AG04449 (cell line): ENCODE data around the gene OPTC.

Experiments
- CTCF ChIA-PET: fragments of 350-600 bp; formaldehyde crosslinking; extraction: SDS; loops from one replicate; lab custom pipeline; 2021; ENCODE audit warnings: antibody characterized with exemption; lab: Yijun Ruan, JAX
- POLR2A ChIA-PET: fragments of 400-600, 350-600 bp; formaldehyde crosslinking; extraction: SDS; loops from one replicate; lab custom pipeline; 2020; ENCODE audit warnings: antibody characterized with exemption, inconsistent platforms; lab: Yijun Ruan, JAX
- DNase-seq: peaks from one replicate; pipeline ENCODE4 v3.0.0-alpha.2; 2010; ENCODE audit warnings: low read depth, low spot score
- H3K4me3 ChIP-seq: 2 replicates; pipeline ENCODE4 v1.5.1; 2011; ENCODE audit warnings: low read depth, mild to moderate bottlenecking, control low read depth, low read length
- TF ChIP-seq, protein P1 (sequence below): IDR thresholded peaks from one replicate; pipeline ENCODE4 v1.5.1; 2011; ENCODE audit warnings: mild to moderate bottlenecking, moderate library complexity, low read length, control low read depth, inconsistent platforms; ENCODE audit not compliant: insufficient read depth; ENCODE audit errors: missing control alignments

Gene OPTC

DNA sequence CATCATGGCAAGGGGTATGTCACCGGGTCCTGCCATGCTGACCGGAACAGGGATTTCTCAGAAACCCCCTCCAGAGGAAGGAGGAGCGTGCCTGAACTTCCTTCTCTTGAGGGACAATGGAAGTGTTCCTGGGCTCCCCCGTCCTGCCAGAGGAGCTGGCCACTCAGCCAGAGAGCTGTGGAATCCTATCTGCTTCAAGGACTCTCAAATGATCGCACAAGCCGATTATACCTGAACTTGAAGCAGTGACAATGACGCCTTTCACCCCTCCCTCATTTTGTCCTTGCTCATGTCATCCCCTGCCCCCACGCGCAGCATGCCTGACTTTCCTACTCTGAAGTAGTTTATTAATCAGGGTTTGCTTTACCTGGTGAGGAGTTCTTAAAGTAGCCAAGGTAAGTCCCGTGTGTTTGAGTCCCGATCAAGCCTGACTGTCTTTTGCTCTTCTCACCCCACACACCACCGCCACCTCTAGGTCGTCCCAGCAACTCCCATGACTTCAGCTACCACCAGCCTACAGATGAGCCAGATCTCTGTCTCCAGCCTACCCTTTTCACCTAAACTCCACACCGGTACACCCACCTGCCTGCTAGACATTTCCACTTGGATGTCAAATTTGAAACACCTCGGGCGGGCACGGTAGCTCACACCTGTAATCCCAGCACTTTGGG is 43.3 kb upstream of the OPTC start:
- H3K4me3 ChIP-seq: no peak overlapping the region
- DNase-seq: no peak
- ChIA-PET POLR2A (no interaction called here), CTCF (interaction anchor here (0.8 to 3.2 kb wide), 12 partner anchors 9 to 183 kb away, joined by 3 to 14 read pairs (median 4); no protein-coding TSS in a partner anchor)
- TF ChIP-seq, protein P1, sequence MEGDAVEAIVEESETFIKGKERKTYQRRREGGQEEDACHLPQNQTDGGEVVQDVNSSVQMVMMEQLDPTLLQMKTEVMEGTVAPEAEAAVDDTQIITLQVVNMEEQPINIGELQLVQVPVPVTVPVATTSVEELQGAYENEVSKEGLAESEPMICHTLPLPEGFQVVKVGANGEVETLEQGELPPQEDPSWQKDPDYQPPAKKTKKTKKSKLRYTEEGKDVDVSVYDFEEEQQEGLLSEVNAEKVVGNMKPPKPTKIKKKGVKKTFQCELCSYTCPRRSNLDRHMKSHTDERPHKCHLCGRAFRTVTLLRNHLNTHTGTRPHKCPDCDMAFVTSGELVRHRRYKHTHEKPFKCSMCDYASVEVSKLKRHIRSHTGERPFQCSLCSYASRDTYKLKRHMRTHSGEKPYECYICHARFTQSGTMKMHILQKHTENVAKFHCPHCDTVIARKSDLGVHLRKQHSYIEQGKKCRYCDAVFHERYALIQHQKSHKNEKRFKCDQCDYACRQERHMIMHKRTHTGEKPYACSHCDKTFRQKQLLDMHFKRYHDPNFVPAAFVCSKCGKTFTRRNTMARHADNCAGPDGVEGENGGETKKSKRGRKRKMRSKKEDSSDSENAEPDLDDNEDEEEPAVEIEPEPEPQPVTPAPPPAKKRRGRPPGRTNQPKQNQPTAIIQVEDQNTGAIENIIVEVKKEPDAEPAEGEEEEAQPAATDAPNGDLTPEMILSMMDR: no peak

DNA sequence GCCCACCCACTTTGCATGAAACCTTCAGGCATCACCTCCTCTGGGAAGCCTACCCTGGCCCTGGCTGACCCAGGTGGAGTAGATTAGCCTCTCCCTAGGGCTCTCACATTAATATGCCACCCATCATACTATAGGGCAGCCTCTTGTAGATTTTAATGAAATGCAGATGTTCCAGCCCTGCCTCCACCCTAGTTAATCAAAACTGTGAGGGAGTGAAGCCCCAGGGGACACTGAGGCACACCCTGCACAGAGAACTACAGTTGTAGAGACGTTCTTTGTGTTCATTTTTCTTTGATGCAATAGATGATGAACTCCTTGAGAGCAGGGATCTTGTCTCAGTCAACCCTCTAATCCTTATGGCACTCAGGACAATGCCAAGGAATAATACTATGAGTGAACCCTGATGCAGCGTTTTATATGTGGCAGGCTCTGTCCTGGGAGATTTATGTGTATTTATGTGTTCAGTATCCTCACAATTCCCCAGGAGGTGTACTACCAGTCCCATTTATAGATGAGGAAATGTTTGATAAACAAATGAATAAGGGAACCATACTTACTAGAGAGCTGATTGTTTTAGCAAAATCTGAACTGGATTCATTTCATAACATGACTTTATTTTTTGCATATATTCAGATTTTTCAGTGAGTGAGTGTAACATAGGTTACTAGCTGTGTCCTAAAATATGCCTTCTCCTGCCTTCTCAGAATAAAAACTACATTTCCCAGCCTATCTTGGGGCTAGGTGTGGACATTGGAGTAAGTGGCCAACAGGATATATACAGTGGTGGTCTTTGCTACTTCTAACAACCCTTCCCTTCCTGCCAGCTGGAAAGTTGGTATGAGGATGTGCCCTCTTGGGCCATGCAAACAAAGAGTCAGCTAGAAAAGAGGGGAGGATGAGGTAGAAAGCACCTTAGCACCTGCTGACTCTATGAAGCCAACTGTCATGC is 41.8 kb upstream of the OPTC start:
- DNase-seq: no peak
- TF ChIP-seq, protein P1: no peak
- no peak overlapping the region for H3K4me3 ChIP-seq
- CTCF ChIA-PET: interaction anchor here (1.0 to 3.2 kb wide), 7 partner anchors 9 to 112 kb away, joined by 3 to 12 read pairs (median 5); no protein-coding TSS in a partner anchor
- POLR2A ChIA-PET: interaction anchor here (0.5 to 0.6 kb wide), 2 partner anchors 29 to 89 kb away, joined by 3 read pairs; no protein-coding TSS in a partner anchor

DNA sequence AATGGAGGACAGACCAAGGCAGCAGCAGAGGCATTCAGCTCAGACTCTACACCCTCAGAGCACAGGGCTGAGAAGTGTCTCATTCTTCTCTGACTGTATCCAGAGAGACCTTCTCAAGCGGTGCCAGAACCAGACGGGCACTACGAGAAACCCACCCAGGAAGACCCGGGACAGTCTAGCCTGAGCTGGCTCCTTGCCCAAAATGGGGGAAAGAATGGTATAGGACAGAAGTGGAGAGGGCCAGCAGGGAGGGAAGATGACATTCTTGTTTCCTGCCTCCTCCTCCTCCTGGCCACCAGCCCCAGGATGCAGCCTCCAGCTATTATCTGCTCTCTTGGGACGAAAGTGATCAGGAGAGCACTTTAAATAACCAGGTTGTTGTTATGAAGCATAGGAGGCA is 40.9 kb upstream of the OPTC start:
- no peak for DNase-seq
- H3K4me3 ChIP-seq: no peak overlapping the region
- TF ChIP-seq, protein P1: no peak
- ChIA-PET CTCF (interaction anchor here (0.9 to 3.1 kb wide), 8 partner anchors 10 to 113 kb away, joined by 3 to 13 read pairs (median 4); partner anchors contain the start of gene PRELP), POLR2A (interaction anchor here (0.6 kb wide), 1 partner anchor 30 kb away, joined by 3 read pairs; no protein-coding TSS in a partner anchor)

DNA sequence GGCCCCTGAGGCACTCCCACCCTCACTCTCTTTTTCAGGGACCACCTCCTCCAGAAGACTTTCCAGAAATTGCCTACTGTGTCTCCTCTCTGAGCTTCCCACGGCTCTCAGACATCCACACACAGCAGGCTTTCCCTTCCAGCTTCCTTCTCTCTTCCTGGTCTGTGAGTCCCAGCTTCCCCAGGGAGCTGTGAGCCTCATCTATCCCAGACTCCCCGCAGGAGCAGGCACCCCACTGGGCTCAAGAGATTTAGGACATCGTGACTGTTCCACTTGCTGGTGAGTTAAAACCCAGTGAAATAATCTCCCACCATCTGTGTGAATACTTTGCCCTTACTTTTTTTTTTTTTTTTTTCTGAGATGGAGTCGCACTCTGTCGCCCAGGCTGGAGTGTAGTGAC is 40.3 kb upstream of the OPTC start:
- TF ChIP-seq, protein P1: no peak
- CTCF ChIA-PET: interaction anchor here (0.9 to 3.1 kb wide), 6 partner anchors 11 to 111 kb away, joined by 3 to 13 read pairs (median 6); partner anchors contain the start of gene PRELP
- H3K4me3 ChIP-seq: no peak overlapping the region

DNA sequence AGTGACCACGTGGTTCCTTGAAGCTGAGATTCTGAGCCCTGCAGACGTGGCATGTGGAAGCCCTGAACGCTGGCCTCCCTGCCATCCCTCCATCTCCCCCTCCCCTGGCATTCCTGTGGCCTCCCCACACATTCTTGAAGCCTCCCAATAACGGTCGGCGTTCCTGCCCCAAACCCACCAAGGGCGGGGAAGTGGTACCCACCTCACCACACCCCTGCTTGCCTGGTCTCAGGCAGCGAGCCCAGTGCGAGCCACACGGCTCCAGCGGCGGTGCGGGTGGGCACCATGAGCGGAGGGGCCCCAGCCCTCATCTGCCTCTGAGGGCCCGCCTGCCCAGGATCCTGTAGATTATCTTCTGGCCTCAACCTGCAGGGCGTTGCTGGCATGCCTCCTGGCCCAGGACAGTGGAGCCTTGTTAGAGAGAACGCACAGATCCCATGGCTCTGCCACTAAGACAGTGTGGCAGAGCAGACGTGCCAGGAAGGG is 38.9 kb upstream of the OPTC start:
- TF ChIP-seq, protein P1: no peak
- POLR2A ChIA-PET: interaction anchor here (0.6 kb wide), 1 partner anchor 9 kb away, joined by 3 read pairs; no protein-coding TSS in a partner anchor
- CTCF ChIA-PET: interaction anchor here (0.9 to 3.1 kb wide), 3 partner anchors 15 to 113 kb away, joined by 3 to 13 read pairs (median 4); no protein-coding TSS in a partner anchor
- H3K4me3 ChIP-seq: no peak overlapping the region
- no peak for DNase-seq

More for the DNA sequence above, 40.3 kb upstream of the OPTC start:
- POLR2A ChIA-PET: no interaction called here
- DNase-seq: no peak
